ENCODE data around the gene RPS27A.

GRCh38 chr2:55204536-55204935, 28.0 kb upstream of the RPS27A start:
- TF ChIP-seq POLR2AphosphoS5 (IDR thresholded peaks at IDR 0.05; ENCODE audit: insufficient read depth in 1 of 2, low read depth in 1 of 2), result no peak
- TF ChIP-seq CTCF (IDR thresholded peaks at IDR 0.05), result no peak
